Ovary (tissue), 3 donors: ENCODE results near the gene POU2F3.

Experiments used
- EP300 ChIP-seq: sonication (generic); formaldehyde crosslinking; IDR thresholded peaks from one replicate; pipeline ENCODE4 v1.6.1; 2017; ENCODE audit warnings: antibody characterized with exemption
- POLR2A ChIP-seq: fragments of 450-650 bp; IDR thresholded peaks from one replicate; pipeline ENCODE4 v1.6.1; 2017; ENCODE audit warnings: antibody characterized with exemption, mild to moderate bottlenecking, moderate library complexity
- TF ChIP-seq, protein P1 (sequence below), 3 donors: fragments of 450-650 bp in 2 of 3; fragments of 200-600 bp in 1 of 3; IDR thresholded peaks; one replicate each; pipeline versions ENCODE4 v1.5.1 to v1.8.0; 2016 to 2022; ENCODE audit warnings: antibody characterized with exemption in 3 of 3, mild to moderate bottlenecking in 1 of 3
- donor health status: DM: no; HTN: no; CAD: no.

- TF ChIP-seq, protein P1, sequence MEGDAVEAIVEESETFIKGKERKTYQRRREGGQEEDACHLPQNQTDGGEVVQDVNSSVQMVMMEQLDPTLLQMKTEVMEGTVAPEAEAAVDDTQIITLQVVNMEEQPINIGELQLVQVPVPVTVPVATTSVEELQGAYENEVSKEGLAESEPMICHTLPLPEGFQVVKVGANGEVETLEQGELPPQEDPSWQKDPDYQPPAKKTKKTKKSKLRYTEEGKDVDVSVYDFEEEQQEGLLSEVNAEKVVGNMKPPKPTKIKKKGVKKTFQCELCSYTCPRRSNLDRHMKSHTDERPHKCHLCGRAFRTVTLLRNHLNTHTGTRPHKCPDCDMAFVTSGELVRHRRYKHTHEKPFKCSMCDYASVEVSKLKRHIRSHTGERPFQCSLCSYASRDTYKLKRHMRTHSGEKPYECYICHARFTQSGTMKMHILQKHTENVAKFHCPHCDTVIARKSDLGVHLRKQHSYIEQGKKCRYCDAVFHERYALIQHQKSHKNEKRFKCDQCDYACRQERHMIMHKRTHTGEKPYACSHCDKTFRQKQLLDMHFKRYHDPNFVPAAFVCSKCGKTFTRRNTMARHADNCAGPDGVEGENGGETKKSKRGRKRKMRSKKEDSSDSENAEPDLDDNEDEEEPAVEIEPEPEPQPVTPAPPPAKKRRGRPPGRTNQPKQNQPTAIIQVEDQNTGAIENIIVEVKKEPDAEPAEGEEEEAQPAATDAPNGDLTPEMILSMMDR (IDR thresholded peaks at IDR 0.05): no peak
- TF ChIP-seq EP300 (no peak), POLR2A (no peak)
Observed at GRCh38 chr11:120279502-120279901, 39.6 kb downstream of the POU2F3 start.
